WTC11 (cell line): ENCODE results near the gene NFKBIE. TPM values are rescaled to one million over a fixed set of nuclear protein-coding genes. Genes with fewer than 3 reads are reported as not detected.

Experiments used
- EMX1 ChIP-seq: fragments of 250-450 bp; sonication (Bioruptor Pico); IDR thresholded peaks from 2 replicates; pipeline ENCODE4 v1.8.0; 2021; ENCODE audit warnings: mild to moderate bottlenecking
- ESRRA ChIP-seq: sonication (generic); formaldehyde crosslinking; IDR thresholded peaks from 2 replicates; pipeline ENCODE4 v1.8.1; 2022; ENCODE audit warnings: mild to moderate bottlenecking, missing genetic modification reagents, borderline replicate concordance
- ETV6 ChIP-seq: sonication (generic); formaldehyde crosslinking; IDR thresholded peaks from 2 replicates; pipeline ENCODE4 v1.8.1; 2022; ENCODE audit warnings: mild to moderate bottlenecking, missing genetic modification reagents
- FOXK1 ChIP-seq: sonication (generic); formaldehyde crosslinking; IDR thresholded peaks from 2 replicates; pipeline ENCODE4 v1.8.0; 2022; ENCODE audit warnings: mild to moderate bottlenecking, moderate library complexity, missing genetic modification reagents
- GRHL2 ChIP-seq: fragments of 250-450 bp; sonication (Bioruptor Pico); IDR thresholded peaks from 2 replicates; pipeline ENCODE4 v1.8.0; 2022; ENCODE audit warnings: mild to moderate bottlenecking, moderate library complexity; ENCODE audit not compliant: insufficient replicate concordance, severe bottlenecking
- JAZF1 ChIP-seq: fragments of 250-450 bp; sonication (Bioruptor Pico); IDR thresholded peaks from 2 replicates; pipeline ENCODE4 v1.9.0; 2021; ENCODE audit warnings: moderate library complexity, mild to moderate bottlenecking, inconsistent platforms
- MXD4 ChIP-seq: fragments of 250-450 bp; sonication (Bioruptor Pico); IDR thresholded peaks from 2 replicates; pipeline ENCODE4 v1.8.0; 2021; ENCODE audit warnings: mild to moderate bottlenecking, moderate library complexity, borderline replicate concordance
- MYBL2 ChIP-seq: sonication (generic); formaldehyde crosslinking; IDR thresholded peaks from 2 replicates; pipeline ENCODE4 v1.8.1; 2023; ENCODE audit warnings: mild to moderate bottlenecking, moderate library complexity, missing genetic modification reagents
- PRRX2 ChIP-seq: fragments of 250-450 bp; sonication (Bioruptor Pico); IDR thresholded peaks from 2 replicates; pipeline ENCODE4 v1.8.0; 2021; ENCODE audit warnings: mild to moderate bottlenecking
- RELA ChIP-seq: sonication (generic); formaldehyde crosslinking; IDR thresholded peaks from 2 replicates; pipeline ENCODE4 v1.8.1; 2022; ENCODE audit warnings: missing genetic modification reagents, mild to moderate bottlenecking, borderline replicate concordance
- SOX15 ChIP-seq: fragments of 250-450 bp; sonication (Bioruptor Pico); IDR thresholded peaks from 2 replicates; pipeline ENCODE4 v1.9.0; 2021; ENCODE audit warnings: mild to moderate bottlenecking
- SP1 ChIP-seq: sonication (generic); formaldehyde crosslinking; conservative IDR thresholded peaks from 2 replicates; pipeline ENCODE4 v1.8.1; 2022; ENCODE audit warnings: missing genetic modification reagents
- USF2 ChIP-seq: sonication (generic); formaldehyde crosslinking; IDR thresholded peaks from 2 replicates; pipeline ENCODE4 v1.8.1; 2023; ENCODE audit warnings: mild to moderate bottlenecking, missing genetic modification reagents, moderate library complexity
- ZNF416 ChIP-seq: fragments of 250-450 bp; sonication (Bioruptor Pico); IDR thresholded peaks from 2 replicates; pipeline ENCODE4 v1.9.0; 2021; ENCODE audit warnings: mild to moderate bottlenecking, inconsistent platforms
- ZNF423 ChIP-seq: fragments of 250-450 bp; sonication (Bioruptor Pico); IDR thresholded peaks from 2 replicates; pipeline ENCODE4 v2.1.2; 2022; ENCODE audit warnings: mild to moderate bottlenecking, moderate library complexity
- ZSCAN18 ChIP-seq: fragments of 250-450 bp; sonication (Bioruptor Pico); IDR thresholded peaks from 2 replicates; pipeline ENCODE4 v2.1.2; 2022; ENCODE audit warnings: mild to moderate bottlenecking, moderate library complexity
- total RNA-seq: library from RNA; stranded (reverse); gene quantifications from 3 replicates; pipeline ENCODE4 v1.2.3, GENCODE V29; 2021
- TF ChIP-seq, protein P1 (sequence below): sonication (generic); formaldehyde crosslinking; IDR thresholded peaks from 2 replicates; pipeline ENCODE4 v1.8.0; 2023; ENCODE audit warnings: missing genetic modification reagents, mild to moderate bottlenecking, borderline replicate concordance
- TF ChIP-seq, protein P2 (sequence below): fragments of 250-450 bp; sonication (Bioruptor Pico); IDR thresholded peaks from 2 replicates; pipeline ENCODE4 v1.8.0; 2021; ENCODE audit warnings: mild to moderate bottlenecking
- TF ChIP-seq, protein P3 (sequence below): sonication (generic); formaldehyde crosslinking; IDR thresholded peaks from 2 replicates; pipeline ENCODE4 v1.8.1; 2022; ENCODE audit warnings: mild to moderate bottlenecking, missing genetic modification reagents, moderate library complexity, borderline replicate concordance
- TF ChIP-seq, protein P4 (sequence below): sonication (generic); formaldehyde crosslinking; IDR thresholded peaks from 2 replicates; pipeline ENCODE4 v1.8.0; 2022; ENCODE audit warnings: mild to moderate bottlenecking, missing genetic modification reagents
- TF ChIP-seq, protein P5 (sequence below): sonication (generic); formaldehyde crosslinking; IDR thresholded peaks from 2 replicates; pipeline ENCODE4 v1.8.0; 2023; ENCODE audit warnings: missing genetic modification reagents

The NFKBIE gene
- total RNA-seq, 1 experiment from 2014 or later, result 10.3 TPM

- TF ChIP-seq PRRX2 (no peak; the same call in 1 of the 2 replicates), GRHL2 (CRISPR knock-in tag) (no peak), ZNF423 (peak; percentile 33), RELA (CRISPR knock-in tag) (peak; percentile 79), SOX15 (CRISPR knock-in tag) (no peak), EMX1 (CRISPR knock-in tag) (peak; percentile 64; the same call in 1 of the 2 replicates), USF2 (CRISPR knock-in tag) (peak; percentile 99), ESRRA (CRISPR knock-in tag) (peak; percentile 46; the same call in 1 of the 2 replicates), ETV6 (CRISPR knock-in tag) (0 out of 2 replicates have a peak, but pooled peaks have one; percentile 11), FOXK1 (CRISPR knock-in tag) (peak; percentile 68), MYBL2 (CRISPR knock-in tag) (peak; percentile 74), SP1 (CRISPR knock-in tag) (peak; percentile 63; the same call in 1 of the 2 replicates), ZSCAN18 (CRISPR knock-in tag) (no peak), MXD4 (CRISPR knock-in tag) (no peak), JAZF1 (no peak), ZNF416 (CRISPR knock-in tag) (0 out of 2 replicates have a peak, but pooled peaks have one; percentile 45)
- TF ChIP-seq, protein P1, sequence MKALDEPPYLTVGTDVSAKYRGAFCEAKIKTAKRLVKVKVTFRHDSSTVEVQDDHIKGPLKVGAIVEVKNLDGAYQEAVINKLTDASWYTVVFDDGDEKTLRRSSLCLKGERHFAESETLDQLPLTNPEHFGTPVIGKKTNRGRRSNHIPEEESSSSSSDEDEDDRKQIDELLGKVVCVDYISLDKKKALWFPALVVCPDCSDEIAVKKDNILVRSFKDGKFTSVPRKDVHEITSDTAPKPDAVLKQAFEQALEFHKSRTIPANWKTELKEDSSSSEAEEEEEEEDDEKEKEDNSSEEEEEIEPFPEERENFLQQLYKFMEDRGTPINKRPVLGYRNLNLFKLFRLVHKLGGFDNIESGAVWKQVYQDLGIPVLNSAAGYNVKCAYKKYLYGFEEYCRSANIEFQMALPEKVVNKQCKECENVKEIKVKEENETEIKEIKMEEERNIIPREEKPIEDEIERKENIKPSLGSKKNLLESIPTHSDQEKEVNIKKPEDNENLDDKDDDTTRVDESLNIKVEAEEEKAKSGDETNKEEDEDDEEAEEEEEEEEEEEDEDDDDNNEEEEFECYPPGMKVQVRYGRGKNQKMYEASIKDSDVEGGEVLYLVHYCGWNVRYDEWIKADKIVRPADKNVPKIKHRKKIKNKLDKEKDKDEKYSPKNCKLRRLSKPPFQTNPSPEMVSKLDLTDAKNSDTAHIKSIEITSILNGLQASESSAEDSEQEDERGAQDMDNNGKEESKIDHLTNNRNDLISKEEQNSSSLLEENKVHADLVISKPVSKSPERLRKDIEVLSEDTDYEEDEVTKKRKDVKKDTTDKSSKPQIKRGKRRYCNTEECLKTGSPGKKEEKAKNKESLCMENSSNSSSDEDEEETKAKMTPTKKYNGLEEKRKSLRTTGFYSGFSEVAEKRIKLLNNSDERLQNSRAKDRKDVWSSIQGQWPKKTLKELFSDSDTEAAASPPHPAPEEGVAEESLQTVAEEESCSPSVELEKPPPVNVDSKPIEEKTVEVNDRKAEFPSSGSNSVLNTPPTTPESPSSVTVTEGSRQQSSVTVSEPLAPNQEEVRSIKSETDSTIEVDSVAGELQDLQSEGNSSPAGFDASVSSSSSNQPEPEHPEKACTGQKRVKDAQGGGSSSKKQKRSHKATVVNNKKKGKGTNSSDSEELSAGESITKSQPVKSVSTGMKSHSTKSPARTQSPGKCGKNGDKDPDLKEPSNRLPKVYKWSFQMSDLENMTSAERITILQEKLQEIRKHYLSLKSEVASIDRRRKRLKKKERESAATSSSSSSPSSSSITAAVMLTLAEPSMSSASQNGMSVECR, result peak; percentile 71; the same call in 1 of the 2 replicates
- TF ChIP-seq, protein P2, sequence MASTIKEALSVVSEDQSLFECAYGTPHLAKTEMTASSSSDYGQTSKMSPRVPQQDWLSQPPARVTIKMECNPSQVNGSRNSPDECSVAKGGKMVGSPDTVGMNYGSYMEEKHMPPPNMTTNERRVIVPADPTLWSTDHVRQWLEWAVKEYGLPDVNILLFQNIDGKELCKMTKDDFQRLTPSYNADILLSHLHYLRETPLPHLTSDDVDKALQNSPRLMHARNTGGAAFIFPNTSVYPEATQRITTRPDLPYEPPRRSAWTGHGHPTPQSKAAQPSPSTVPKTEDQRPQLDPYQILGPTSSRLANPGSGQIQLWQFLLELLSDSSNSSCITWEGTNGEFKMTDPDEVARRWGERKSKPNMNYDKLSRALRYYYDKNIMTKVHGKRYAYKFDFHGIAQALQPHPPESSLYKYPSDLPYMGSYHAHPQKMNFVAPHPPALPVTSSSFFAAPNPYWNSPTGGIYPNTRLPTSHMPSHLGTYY (CRISPR knock-in tag), result peak; percentile 77; the same call in 1 of the 2 replicates
- TF ChIP-seq, protein P3, sequence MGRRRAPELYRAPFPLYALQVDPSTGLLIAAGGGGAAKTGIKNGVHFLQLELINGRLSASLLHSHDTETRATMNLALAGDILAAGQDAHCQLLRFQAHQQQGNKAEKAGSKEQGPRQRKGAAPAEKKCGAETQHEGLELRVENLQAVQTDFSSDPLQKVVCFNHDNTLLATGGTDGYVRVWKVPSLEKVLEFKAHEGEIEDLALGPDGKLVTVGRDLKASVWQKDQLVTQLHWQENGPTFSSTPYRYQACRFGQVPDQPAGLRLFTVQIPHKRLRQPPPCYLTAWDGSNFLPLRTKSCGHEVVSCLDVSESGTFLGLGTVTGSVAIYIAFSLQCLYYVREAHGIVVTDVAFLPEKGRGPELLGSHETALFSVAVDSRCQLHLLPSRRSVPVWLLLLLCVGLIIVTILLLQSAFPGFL, result peak; percentile 77; the same call in 1 of the 2 replicates
- TF ChIP-seq, protein P4, sequence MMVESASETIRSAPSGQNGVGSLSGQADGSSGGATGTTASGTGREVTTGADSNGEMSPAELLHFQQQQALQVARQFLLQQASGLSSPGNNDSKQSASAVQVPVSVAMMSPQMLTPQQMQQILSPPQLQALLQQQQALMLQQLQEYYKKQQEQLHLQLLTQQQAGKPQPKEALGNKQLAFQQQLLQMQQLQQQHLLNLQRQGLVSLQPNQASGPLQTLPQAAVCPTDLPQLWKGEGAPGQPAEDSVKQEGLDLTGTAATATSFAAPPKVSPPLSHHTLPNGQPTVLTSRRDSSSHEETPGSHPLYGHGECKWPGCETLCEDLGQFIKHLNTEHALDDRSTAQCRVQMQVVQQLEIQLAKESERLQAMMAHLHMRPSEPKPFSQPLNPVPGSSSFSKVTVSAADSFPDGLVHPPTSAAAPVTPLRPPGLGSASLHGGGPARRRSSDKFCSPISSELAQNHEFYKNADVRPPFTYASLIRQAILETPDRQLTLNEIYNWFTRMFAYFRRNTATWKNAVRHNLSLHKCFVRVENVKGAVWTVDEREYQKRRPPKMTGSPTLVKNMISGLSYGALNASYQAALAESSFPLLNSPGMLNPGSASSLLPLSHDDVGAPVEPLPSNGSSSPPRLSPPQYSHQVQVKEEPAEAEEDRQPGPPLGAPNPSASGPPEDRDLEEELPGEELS (CRISPR knock-in tag), result peak; percentile 59
- TF ChIP-seq, protein P5, sequence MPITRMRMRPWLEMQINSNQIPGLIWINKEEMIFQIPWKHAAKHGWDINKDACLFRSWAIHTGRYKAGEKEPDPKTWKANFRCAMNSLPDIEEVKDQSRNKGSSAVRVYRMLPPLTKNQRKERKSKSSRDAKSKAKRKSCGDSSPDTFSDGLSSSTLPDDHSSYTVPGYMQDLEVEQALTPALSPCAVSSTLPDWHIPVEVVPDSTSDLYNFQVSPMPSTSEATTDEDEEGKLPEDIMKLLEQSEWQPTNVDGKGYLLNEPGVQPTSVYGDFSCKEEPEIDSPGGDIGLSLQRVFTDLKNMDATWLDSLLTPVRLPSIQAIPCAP (CRISPR knock-in tag), result no peak; the same call in 1 of the 2 replicates
Measured at GRCh38 chr6:44257025-44257752, 8.2 kb downstream of the NFKBIE start, which contains the start of gene SLC35B2 (continued).
